K562 (cell line): ENCODE results near the gene NAT14. TPM values are rescaled to one million over a fixed set of nuclear protein-coding genes. Genes with fewer than 3 reads are reported as not detected.

ENCODE experiments used
- IRF2 ChIP-seq: sonication (generic); formaldehyde crosslinking; IDR thresholded peaks from 2 replicates; pipeline ENCODE4 v1.8.1; 2022; ENCODE audit warnings: mild to moderate bottlenecking, missing genetic modification reagents
- ZNF175 ChIP-seq: fragments of 200-800 bp; sonication (Bioruptor generic); IDR thresholded peaks from 2 replicates; pipeline ENCODE4 v1.6.1; 2016; ENCODE audit warnings: low read depth, mild to moderate bottlenecking, missing genetic modification characterization, missing compliant biosample characterization
- ZNF263 ChIP-seq: sonication (generic); formaldehyde crosslinking; IDR thresholded peaks from 2 replicates; pipeline ENCODE4 v1.8.0; 2022; ENCODE audit warnings: mild to moderate bottlenecking, missing genetic modification reagents, borderline replicate concordance
- ZNF277 ChIP-seq: fragments of 250-450 bp; sonication (Bioruptor Pico); IDR thresholded peaks from 2 replicates; pipeline ENCODE4 v1.8.0; 2022; ENCODE audit warnings: inconsistent platforms, mild to moderate bottlenecking, moderate library complexity, borderline replicate concordance
- ZNF282 ChIP-seq: sonication (generic); formaldehyde crosslinking; IDR thresholded peaks from 2 replicates; pipeline ENCODE4 v1.8.1; 2023; ENCODE audit warnings: missing genetic modification reagents
- ZNF518B ChIP-seq: fragments of 250-450 bp; sonication (Bioruptor Pico); IDR thresholded peaks from 2 replicates; pipeline ENCODE4 v1.5.0; 2021; ENCODE audit warnings: mild to moderate bottlenecking, moderate library complexity
- ZNF764 ChIP-seq: fragments of 250-450 bp; sonication (Bioruptor Pico); IDR thresholded peaks from 2 replicates; pipeline ENCODE4 v1.4.0; 2020; ENCODE audit warnings: low read depth, mild to moderate bottlenecking, moderate library complexity
- ZSCAN32 ChIP-seq: fragments of 450-650 bp; formaldehyde crosslinking; IDR thresholded peaks from 2 replicates; pipeline ENCODE4 v1.4.0; 2020; ENCODE audit warnings: mild to moderate bottlenecking, moderate library complexity
- polyA plus RNA-seq, 8 experiments: library from polyadenylated mRNA; depleted of rRNA in 4 of 8; stranded (reverse) in 5 of 8; unstranded in 3 of 8; fragments of >200 nt; fragmentation: Nextera tagmentation in 2 of 8; fragmentation: Illumina TruSeq in 1 of 8; extraction: Ambion mirVana in 2 of 8; extraction: Trizol in 1 of 8; gene quantifications; 2 replicates each; pipeline versions ENCODE4 v1.2.1 to v1.2.3, GENCODE V29; 2011 to 2014; ENCODE audit warnings: inconsistent platforms in 1 of 8, missing spikeins in 1 of 8
- total RNA-seq, 7 experiments: library from RNA; depleted of rRNA in 6 of 7; stranded (reverse); fragments of >200 nt in 6 of 7; fragmentation: Illumina TruSeq in 2 of 7; extraction: Trizol in 2 of 7; gene quantifications; 2 replicates each; pipeline versions ENCODE4 v1.2.1 to v1.2.3, GENCODE V29; 2011 to 2021; ENCODE audit warnings: low replicate concordance in 1 of 7
- TF ChIP-seq, protein P1 (sequence below): fragments of 250-450 bp; sonication (Bioruptor Pico); IDR thresholded peaks from 2 replicates; pipeline ENCODE4 v1.4.0; 2020; ENCODE audit warnings: mild to moderate bottlenecking, moderate library complexity, borderline replicate concordance
- TF ChIP-seq, protein P2 (sequence below): sonication (generic); formaldehyde crosslinking; IDR thresholded peaks from 2 replicates; pipeline ENCODE4 v1.8.0; 2023; ENCODE audit warnings: mild to moderate bottlenecking, missing genetic modification reagents

NAT14 gene
- total and polyA plus RNA-seq, 9 of the 15 experiments (the other 6 are each of a cell fraction or from before 2014, with no cell fraction given): 2.4 to 77.0 (median 26.7) TPM

DNA sequence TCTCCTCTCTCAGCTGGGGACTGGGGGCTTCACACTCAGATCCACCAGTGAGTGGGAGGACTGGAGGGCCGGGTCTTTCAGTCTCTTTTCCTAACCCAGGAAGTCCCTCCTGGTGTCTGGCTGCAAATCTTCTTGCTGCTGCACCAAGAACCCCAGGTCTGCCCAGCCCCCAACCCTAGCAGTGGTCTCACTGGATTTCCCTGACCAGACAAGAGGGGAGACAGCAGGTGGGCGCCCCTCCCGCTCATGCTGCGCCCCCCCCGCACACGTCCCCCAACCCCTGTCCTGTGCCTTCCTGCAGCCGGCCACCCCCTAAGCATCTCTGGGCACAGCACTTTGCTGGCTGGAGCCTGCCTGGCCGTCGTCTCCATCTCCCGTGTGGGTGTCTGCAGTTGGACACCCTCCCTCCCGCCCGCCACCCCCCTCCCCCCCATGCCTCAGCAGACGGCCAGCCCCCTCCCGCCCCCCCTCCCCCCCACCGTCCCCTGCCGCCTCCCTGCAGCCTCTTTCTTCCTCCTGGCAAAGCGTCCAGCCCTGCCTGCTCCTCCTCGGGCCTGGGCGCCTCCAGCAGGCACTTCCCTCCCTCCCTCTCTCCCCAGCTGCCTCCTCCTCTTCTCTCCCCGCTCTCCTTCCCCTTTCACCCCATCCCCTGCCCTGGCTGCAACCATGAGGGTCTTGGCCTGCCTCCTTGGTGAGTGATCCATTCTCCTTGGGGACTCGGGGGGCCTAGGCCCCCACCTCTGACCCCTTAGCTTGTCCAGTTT, 3.1 kb downstream of the NAT14 start, which contains the start of gene SSC5D (continued):
- TF ChIP-seq ZNF518B (no peak), IRF2 (CRISPR knock-in tag) (no peak), ZNF175 (CRISPR knock-in tag) (no peak), ZNF282 (CRISPR knock-in tag) (no peak), ZNF277 (no peak), ZNF764 (CRISPR knock-in tag) (no peak), ZNF263 (CRISPR knock-in tag) (0 out of 2 replicates have a peak, but pooled peaks have one; percentile 25), ZSCAN32 (CRISPR knock-in tag) (no peak)
- TF ChIP-seq, protein P1, sequence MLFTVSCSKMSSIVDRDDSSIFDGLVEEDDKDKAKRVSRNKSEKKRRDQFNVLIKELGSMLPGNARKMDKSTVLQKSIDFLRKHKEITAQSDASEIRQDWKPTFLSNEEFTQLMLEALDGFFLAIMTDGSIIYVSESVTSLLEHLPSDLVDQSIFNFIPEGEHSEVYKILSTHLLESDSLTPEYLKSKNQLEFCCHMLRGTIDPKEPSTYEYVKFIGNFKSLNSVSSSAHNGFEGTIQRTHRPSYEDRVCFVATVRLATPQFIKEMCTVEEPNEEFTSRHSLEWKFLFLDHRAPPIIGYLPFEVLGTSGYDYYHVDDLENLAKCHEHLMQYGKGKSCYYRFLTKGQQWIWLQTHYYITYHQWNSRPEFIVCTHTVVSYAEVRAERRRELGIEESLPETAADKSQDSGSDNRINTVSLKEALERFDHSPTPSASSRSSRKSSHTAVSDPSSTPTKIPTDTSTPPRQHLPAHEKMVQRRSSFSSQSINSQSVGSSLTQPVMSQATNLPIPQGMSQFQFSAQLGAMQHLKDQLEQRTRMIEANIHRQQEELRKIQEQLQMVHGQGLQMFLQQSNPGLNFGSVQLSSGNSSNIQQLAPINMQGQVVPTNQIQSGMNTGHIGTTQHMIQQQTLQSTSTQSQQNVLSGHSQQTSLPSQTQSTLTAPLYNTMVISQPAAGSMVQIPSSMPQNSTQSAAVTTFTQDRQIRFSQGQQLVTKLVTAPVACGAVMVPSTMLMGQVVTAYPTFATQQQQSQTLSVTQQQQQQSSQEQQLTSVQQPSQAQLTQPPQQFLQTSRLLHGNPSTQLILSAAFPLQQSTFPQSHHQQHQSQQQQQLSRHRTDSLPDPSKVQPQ (CRISPR knock-in tag): no peak
- TF ChIP-seq, protein P2, sequence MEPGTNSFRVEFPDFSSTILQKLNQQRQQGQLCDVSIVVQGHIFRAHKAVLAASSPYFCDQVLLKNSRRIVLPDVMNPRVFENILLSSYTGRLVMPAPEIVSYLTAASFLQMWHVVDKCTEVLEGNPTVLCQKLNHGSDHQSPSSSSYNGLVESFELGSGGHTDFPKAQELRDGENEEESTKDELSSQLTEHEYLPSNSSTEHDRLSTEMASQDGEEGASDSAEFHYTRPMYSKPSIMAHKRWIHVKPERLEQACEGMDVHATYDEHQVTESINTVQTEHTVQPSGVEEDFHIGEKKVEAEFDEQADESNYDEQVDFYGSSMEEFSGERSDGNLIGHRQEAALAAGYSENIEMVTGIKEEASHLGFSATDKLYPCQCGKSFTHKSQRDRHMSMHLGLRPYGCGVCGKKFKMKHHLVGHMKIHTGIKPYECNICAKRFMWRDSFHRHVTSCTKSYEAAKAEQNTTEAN (CRISPR knock-in tag): no peak
- TF ChIP-seq, all 486 proteins: peak for 13
